ENCODE measurements around the gene TRPM5.

TRPM5 gene

GRCh38 chr11:2420502-2421225, 23.6 kb downstream of the TRPM5 start:
- peak; percentile 55 for DNase-seq (ENCODE audit: low read depth)

DNA sequence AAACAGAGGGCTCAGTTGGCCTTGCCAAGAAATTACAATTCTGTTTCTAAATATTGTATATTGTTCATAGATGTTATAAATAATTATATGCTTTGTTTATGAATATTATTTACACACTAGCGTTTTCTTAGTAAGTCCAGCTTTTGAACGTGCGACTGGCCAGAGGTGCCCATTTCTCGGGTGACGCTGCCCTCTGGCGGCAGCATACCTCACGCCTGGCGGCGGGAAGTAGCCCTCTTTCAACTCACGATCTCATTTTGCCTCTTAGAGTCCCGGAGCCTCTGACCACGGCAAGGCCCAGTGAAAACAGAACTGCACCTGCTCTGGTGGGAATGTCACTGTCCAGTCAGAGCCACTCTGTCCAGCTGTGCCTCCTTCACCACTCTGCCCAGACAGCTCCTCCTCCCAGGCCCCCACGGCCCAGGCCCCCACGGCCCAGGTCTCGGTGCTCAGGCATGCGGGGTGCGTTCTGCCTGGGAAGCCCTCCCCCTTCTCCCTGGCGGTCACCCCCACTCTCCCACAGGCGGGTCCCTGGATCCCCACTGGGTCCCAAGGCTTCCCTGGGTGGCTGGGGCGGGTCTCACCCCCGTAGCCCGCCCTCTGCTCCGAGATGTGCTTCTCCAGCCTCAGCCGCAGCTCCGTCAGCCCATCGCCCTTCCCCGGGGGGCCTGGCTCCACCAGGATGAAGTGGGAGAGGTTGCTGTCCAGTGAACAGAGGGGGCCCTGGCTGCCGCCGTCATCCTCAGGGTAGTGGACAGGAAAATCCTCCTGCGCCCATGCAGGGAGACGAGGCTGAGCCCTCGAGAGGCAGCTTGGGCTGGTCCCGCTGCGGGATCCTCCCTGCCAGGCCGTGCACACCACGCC, 24.4 kb downstream of the TRPM5 start:
- peak; percentile 70 for DNase-seq (ENCODE audit: low read depth)

GRCh38 chr11:2418693-2419360, 25.5 kb downstream of the TRPM5 start:
- DNase-seq (ENCODE audit: low read depth) = no peak

GRCh38 chr11:2417856-2418692, 26.2 kb downstream of the TRPM5 start:
- no peak for DNase-seq (ENCODE audit: low read depth)

GRCh38 chr11:2416765-2417164, 27.5 kb downstream of the TRPM5 start:
- no peak for DNase-seq (ENCODE audit: low read depth)

GRCh38 chr11:2415601-2416380, 28.5 kb downstream of the TRPM5 start:
- no peak for DNase-seq (ENCODE audit: low read depth)

- DNase-seq (ENCODE audit: low read depth) = no peak
Observed at GRCh38 chr11:2415171-2415570, 29.1 kb downstream of the TRPM5 start.

GRCh38 chr11:2414616-2415015, 29.7 kb downstream of the TRPM5 start:
- DNase-seq (ENCODE audit: low read depth) = no peak

- DNase-seq (ENCODE audit: low read depth) = no peak
Observed at GRCh38 chr11:2413742-2414579, 30.4 kb downstream of the TRPM5 start.

DNA sequence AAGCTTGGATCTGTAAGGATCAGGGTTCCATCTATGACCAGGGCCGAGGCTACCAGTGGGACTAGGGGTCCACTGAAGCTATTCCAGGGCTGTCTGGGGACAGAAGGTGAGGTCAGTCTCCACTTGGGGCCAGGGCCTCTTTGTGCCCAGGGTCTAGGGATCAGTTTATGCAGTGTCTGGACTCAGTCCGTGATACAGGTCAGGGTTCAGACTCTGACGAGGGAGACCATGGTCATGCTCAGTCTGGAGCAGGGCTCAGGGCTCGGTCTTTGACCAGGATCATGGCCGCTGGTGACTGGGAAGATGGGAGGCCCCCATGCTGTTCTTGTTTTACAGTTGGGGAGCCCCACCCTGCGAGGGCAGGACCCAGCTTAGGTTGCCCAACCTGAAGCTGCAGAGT, 32.0 kb downstream of the TRPM5 start:
- no peak for DNase-seq (ENCODE audit: low read depth)

DNA sequence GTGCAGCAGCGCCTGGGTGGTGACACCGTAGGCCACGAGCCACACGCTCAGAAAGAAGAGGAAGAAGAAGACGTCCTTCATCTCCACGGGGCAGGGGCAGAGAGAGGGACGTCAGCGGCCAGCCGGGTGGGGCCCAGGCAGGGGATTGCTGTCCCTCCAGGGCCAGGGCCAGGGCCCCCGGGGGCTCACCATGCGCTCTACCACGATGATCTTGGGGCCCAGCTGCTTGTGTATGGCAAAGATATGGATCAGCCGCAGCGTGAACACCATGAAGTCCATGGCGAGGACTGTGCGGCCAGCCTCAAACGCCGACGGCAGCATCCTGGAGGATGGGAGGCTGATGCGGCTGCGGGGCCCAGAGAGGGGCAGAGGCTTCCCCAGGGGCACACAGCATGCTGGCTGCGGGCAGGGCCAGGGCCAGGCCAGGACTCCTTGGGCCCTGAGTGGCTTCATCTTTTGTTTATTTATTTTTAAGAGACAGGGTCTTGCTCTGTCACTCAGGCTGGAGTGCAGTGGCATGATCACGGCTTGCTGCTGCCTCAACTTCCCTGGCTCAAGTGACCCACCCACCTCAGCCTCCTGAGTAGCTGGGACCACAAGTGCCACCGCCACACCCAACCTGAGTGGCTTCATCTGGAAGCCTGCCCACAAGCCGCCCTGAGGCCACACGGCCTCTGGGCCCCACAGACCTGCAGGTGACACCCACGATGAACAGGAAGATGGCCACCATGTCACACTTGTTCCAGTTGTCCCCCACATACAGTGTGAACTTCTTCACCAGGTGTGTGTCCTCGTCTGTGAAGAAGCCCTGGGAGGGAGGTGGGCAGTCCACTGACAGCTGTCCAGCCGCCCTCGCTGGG, 32.6 kb downstream of the TRPM5 start:
- no peak for DNase-seq (ENCODE audit: low read depth)

- no peak for DNase-seq (ENCODE audit: low read depth)
Observed at GRCh38 chr11:2410616-2411015, 33.7 kb downstream of the TRPM5 start.

DNA sequence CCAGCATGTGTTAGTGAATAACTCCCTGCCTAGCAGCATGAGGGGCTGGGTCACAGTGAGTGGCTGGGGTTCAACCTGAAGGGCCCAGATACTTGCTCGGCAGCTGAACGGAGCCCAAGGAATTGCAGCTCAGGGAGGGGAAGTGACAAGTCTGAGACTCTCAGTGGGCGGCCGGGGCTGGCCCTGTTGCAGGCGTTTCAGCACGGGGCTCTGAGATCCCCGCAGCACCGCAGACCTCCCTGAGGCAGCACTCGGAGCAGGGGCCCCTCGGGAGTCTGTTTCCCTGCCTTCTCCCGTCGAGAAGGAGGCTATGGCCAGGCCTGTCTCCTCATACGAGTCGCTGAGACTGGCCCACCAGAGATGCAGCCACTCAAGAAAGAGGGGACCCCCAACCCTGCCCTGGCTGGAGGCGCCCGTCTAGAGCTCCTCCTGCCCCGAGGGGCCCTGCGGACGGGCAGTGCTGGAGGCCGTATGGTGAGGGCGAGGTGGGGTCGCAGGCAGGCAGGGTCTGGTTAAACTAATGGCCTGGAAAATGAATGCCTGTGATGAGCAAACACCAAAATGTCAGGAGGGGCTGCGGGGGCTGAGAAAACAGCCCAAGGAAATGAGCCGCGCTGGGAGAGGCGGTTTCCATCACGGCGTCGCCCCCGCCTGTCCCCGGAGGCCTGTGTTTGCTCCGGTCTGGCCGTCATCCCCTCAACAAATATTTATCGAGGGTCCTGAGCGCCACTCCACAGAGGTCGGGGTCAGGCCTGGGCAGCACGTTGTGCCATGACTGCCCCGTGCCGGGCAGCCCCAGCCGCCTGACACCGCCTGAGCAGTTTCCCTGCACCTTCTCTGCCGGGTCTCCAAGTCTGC, 34.5 kb downstream of the TRPM5 start:
- no peak for DNase-seq (ENCODE audit: low read depth)

GRCh38 chr11:2409126-2409525, 35.2 kb downstream of the TRPM5 start:
- DNase-seq (ENCODE audit: low read depth) = no peak

GRCh38 chr11:2408671-2409070, 35.6 kb downstream of the TRPM5 start:
- no peak for DNase-seq (ENCODE audit: low read depth)

- DNase-seq (ENCODE audit: low read depth) = no peak
Observed at GRCh38 chr11:2406878-2407410, 37.4 kb downstream of the TRPM5 start.

DNA sequence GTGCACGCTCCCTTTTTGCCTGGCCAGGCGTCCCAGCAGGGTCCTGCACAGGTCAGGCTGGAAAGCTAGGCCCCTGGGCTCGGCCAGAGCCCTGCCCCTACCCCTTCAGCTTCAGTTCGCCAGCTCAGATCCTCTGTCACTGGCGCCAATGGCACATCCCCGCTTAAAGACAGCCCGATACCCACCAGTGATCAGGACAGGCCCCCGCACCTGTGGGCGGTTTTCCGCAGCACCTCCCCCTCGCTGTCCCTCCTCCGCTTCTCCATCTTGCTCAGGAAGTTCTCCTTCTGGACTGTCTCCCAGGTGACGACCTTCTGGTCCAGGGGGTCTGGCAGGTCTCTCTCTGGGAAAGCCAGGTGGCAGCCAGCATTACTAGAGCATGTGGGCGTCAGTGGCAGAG, 37.9 kb downstream of the TRPM5 start:
- DNase-seq (ENCODE audit: low read depth) = no peak

GRCh38 chr11:2404735-2405196, 39.5 kb downstream of the TRPM5 start:
- DNase-seq (ENCODE audit: low read depth) = no peak

All from fibroblast of gingiva (primary cell).